Measurements from ENCODE around the gene ATP1A3. TPM values are rescaled to one million over a fixed set of nuclear protein-coding genes. Genes with fewer than 3 reads are reported as not detected.

ATP1A3 gene
- total and polyA plus RNA-seq, 8 donors = 0.12 to 0.45 (median 0.29) TPM; not detected in 5

- Histone ChIP-seq H3K36me3 (no peaks in the 10 kb centered on the region), H3K4me1 (no peaks in the 10 kb centered on the region), H3K27me3 (peaks cover 0 to 40% (median 3%) of the 10 kb centered on the region in 3 donors), H3K27ac (no peak overlapping the region), H3K9me3 (no peaks in the 10 kb centered on the region), H3K4me3 (no peak overlapping the region)
- no peak for DNase-seq
- no peak for TF ChIP-seq POLR2A (IDR thresholded peaks at IDR 0.05)
- no peak for TF ChIP-seq CTCF (IDR thresholded peaks at IDR 0.05)
- TF ChIP-seq EP300 (IDR thresholded peaks at IDR 0.05) = no peak
- no peak for TF ChIP-seq POLR2AphosphoS5 (IDR thresholded peaks at IDR 0.05)
- whole genome bisulfite sequencing, 5 donors = 84 to 90% (median 84%) methylated on average over 11 of the region's 11 CpGs
- intact Hi-C loops (cut with DNase I; ENCODE audit: low total_unique reads) = no loop called here
Observed at GRCh38 chr19:41971363-41971762, 22.7 kb downstream of the ATP1A3 start.

GRCh38 chr19:41969772-41970458 lies 24.1 kb downstream of the ATP1A3 start:
- intact Hi-C loops (cut with DNase I; ENCODE audit: low total_unique reads) = no loop called here
- TF ChIP-seq EP300 (IDR thresholded peaks at IDR 0.05) (no peak), CTCF (IDR thresholded peaks at IDR 0.05) (no peak), POLR2A (IDR thresholded peaks at IDR 0.05) (no peak), POLR2AphosphoS5 (IDR thresholded peaks at IDR 0.05) (no peak)
- WGBS, 5 donors = 82 to 94% (median 91%) methylated on average over 7 to 19 of the region's 19 CpGs
- H3K27me3 ChIP-seq = peaks cover 0 to 36% (median 3%) of the 10 kb centered on the region in 3 donors
- no peaks in the 10 kb centered on the region for H3K4me1 ChIP-seq
- no peak overlapping the region for H3K4me3 ChIP-seq
- no peaks in the 10 kb centered on the region for H3K36me3 ChIP-seq
- no peak overlapping the region for H3K27ac ChIP-seq
- no peak for DNase-seq
- H3K9me3 ChIP-seq = no peaks in the 10 kb centered on the region

GRCh38 chr19:41968751-41969595 lies 25.1 kb downstream of the ATP1A3 start:
- H3K36me3 ChIP-seq = no peaks in the 10 kb centered on the region
- TF ChIP-seq EP300 (IDR thresholded peaks at IDR 0.05) (no peak), CTCF (IDR thresholded peaks at IDR 0.05) (no peak), POLR2A (IDR thresholded peaks at IDR 0.05) (no peak)
- H3K4me1 ChIP-seq = no peaks in the 10 kb centered on the region
- DNase-seq = no peak
- H3K27ac ChIP-seq = no peak overlapping the region
- 72 to 79% (median 75%) methylated on average over 25 to 28 of the region's 28 CpGs for WGBS, 5 donors
- intact Hi-C loops (cut with DNase I; ENCODE audit: low total_unique reads) = no loop called here
- peaks cover 0 to 36% (median 3%) of the 10 kb centered on the region in 3 donors for H3K27me3 ChIP-seq
- H3K4me3 ChIP-seq = no peak overlapping the region
- no peaks in the 10 kb centered on the region for H3K9me3 ChIP-seq

- Histone ChIP-seq H3K4me1 (no peaks in the 10 kb centered on the region), H3K27ac (no peak overlapping the region), H3K4me3 (no peak overlapping the region), H3K27me3 (peaks cover 0 to 36% (median 2%) of the 10 kb centered on the region in 3 donors), H3K36me3 (no peaks in the 10 kb centered on the region), H3K9me3 (no peaks in the 10 kb centered on the region)
- no peak for TF ChIP-seq CTCF (IDR thresholded peaks at IDR 0.05)
- no peak for TF ChIP-seq EP300 (IDR thresholded peaks at IDR 0.05)
- TF ChIP-seq POLR2AphosphoS5 (IDR thresholded peaks at IDR 0.05) = no peak
- no peak for TF ChIP-seq POLR2A (IDR thresholded peaks at IDR 0.05)
- DNase-seq = no peak
- intact Hi-C loops (cut with DNase I; ENCODE audit: low total_unique reads) = no loop called here
- WGBS, 5 donors = 46 to 67% (median 62%) methylated on average over 20 to 26 of the region's 26 CpGs
Observed at GRCh38 chr19:41967054-41967783, 26.8 kb downstream of the ATP1A3 start.

Measured in stomach (tissue), 9 donors.